IPS-NIHi7 (cell line): ENCODE results near the gene PLEKHA1.

Experiments
- DNase-seq: peaks from one replicate; pipeline ENCODE4 v3.0.0; 2012; ENCODE audit warnings: mixed read lengths; ENCODE audit errors: extremely low spot score

The PLEKHA1 gene

GRCh38 chr10:122374237-122374858 is at the start of gene PLEKHA1:
PLEKHA1 (plus strand) TSS chr10:122374708; CDS start chr10:122393201, 18,493 bp downstream.
- DNase-seq: peak; percentile 95

GRCh38 chr10:122325235-122325634 is 49.3 kb upstream of the PLEKHA1 start:
- no peak for DNase-seq

- no peak for DNase-seq
These were observed 48.1 kb upstream of the PLEKHA1 start for GRCh38 chr10:122326385-122326784.

GRCh38 chr10:122326806-122327205 is 47.7 kb upstream of the PLEKHA1 start:
- DNase-seq: no peak

GRCh38 chr10:122327237-122328206 is 47.0 kb upstream of the PLEKHA1 start:
- no peak for DNase-seq

GRCh38 chr10:122328676-122329075 is 45.8 kb upstream of the PLEKHA1 start:
- no peak for DNase-seq

- no peak for DNase-seq
These were observed 45.1 kb upstream of the PLEKHA1 start for GRCh38 chr10:122329416-122329815.

- DNase-seq: no peak
These were observed 43.4 kb upstream of the PLEKHA1 start for GRCh38 chr10:122331100-122331499.

GRCh38 chr10:122331615-122332446 is 42.7 kb upstream of the PLEKHA1 start:
- no peak for DNase-seq

- no peak for DNase-seq
These were observed 41.5 kb upstream of the PLEKHA1 start for GRCh38 chr10:122333037-122333436.

- DNase-seq: no peak
These were observed 38.2 kb upstream of the PLEKHA1 start for GRCh38 chr10:122336332-122336731.

- no peak for DNase-seq
These were observed 37.5 kb upstream of the PLEKHA1 start for GRCh38 chr10:122336961-122337360.

- DNase-seq: no peak
These were observed 35.7 kb upstream of the PLEKHA1 start for GRCh38 chr10:122338609-122339441.

GRCh38 chr10:122341141-122341810 is 33.2 kb upstream of the PLEKHA1 start:
- no peak for DNase-seq

GRCh38 chr10:122342293-122343134 is 32.0 kb upstream of the PLEKHA1 start:
- DNase-seq: peak; percentile 70

- no peak for DNase-seq
These were observed 31.2 kb upstream of the PLEKHA1 start for GRCh38 chr10:122343135-122343800.

- DNase-seq: no peak
These were observed 30.6 kb upstream of the PLEKHA1 start for GRCh38 chr10:122343936-122344335.

- DNase-seq: no peak
These were observed 29.7 kb upstream of the PLEKHA1 start for GRCh38 chr10:122344741-122345258.
